Activated CD8-positive, alpha-beta memory T cell treated with anti-CD3 and anti-CD28 coated beads for 24 hours (primary cell): ENCODE measurements around the gene PCGF2.

Experiments used
- DNase-seq: peaks from one replicate; pipeline ENCODE4 v3.0.0-alpha.2; 2020

PCGF2 gene

DNA sequence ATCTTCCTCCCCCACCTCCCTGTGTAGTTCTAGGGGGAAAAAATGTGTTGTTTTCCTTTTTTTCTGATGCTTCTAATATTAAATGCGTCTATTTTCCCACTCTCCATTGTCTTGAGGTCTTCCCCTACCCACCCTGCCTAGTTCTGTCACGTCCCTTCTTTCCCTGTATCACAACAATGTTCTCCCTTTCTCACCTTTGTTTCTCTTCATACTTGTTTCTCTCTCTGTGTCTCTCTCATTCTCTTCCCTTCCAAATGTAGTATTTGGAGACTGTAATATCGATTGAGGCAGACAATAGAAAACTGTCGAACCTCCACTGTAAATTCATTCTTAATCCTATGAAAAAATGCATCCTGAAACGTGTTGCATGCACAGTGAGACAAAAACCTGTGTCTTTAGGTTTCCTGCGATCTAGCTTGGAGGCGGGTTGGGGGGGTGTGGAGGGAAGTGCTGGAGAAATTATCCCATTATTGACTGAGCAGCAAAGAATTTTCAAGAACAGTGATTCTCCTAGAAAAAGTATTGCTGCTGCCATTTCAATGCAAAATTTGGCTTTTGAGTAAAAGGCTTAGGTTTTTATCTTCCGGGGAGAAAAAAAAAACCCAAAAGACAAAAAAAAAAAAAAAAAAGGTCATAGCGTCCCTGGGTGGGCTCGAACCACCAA lies 3.1 kb upstream of the PCGF2 start:
- DNase-seq, result no peak

DNA sequence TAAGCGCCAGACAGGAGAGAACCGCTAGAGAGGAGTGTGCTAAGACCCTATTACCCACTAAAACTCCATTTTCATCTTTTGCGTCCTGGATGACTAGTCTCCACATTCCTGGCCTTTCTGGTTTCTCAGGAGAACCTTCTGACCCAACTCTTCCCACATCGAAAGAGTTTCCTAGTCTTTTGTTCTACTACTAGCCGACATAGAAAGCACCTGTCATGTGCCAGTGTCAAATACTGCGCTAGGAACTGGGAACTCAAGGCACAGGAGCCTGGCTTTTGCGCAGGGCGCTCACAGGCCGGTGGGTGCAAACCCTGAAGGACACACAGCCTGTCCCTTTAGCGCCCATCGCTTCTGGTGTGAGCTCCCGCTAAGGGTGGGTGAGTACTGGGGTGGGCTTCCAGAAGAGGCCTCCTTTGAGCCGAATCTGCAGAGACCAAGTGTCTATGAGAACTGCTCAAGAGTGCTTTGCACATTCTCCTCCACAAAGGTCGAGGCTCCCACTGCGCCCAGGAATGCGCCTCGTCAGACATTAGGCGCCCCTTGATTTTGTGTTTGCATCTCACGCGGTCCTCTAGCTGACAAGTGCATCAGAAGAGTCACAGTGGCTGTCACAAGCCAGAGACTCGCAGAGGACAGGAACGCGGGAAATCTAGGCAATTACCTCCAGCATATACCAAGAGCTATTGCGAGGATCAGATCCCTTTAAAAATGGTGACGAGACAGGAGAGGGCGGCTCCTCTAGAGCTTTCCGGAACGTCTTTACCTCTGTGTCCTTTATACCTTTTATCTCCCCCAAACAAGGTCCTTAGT lies 2.4 kb upstream of the PCGF2 start:
- DNase-seq, result peak; percentile 67

DNA sequence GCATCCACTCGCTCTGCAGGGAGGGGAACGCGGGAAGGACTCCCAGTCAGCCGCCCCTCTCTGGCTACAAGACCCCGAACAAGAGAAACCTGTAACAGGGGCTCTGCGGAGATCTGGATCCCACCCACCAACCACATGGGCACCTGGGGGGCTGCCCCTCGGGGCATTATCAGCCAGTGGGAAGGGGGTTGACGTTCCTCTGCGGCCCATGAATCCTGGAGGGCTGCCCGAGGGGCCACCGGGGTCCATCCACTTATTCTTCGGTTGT lies 1.8 kb upstream of the PCGF2 start:
- DNase-seq, result no peak

DNA sequence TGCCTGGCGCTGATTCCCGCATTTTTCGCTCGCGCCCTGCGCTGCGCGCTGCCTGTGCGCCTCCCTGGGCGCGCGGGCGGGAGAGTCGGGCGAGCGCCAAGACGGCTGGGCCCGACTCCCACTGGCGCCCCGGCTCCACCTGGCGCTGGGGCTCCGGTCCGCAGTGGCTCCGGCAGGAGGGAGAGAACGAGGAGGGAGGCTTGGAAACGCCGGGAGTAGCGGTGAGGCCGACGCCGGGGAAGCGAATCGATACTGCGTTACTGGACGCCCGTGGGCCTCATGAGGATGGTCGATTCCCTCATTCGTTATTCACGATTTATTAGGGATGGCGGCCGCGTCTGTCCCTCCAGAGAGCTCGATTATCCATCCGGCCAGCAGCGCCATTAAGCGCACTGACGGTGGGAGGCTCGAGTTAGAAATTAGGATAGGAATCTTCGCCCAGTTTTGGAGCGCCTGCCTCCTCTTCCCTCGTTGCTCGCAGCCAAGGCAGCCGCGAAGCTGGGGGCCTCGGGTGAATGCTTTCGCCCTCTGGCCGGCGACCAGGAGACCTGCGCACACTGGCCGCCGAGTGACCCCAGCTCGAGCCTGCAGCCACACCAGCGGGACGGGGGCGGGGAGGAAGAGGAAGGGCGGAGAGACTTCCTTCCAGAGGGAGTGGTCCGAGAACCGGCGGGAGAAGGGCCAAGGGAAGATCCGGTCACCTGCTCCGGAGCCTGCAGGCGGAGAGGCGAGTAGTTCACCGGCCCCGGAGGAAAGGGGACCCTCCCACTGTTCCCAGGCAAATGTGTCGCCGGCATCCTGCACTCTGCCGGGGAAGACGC lies 1.3 kb upstream of the PCGF2 start:
- no peak for DNase-seq

DNA sequence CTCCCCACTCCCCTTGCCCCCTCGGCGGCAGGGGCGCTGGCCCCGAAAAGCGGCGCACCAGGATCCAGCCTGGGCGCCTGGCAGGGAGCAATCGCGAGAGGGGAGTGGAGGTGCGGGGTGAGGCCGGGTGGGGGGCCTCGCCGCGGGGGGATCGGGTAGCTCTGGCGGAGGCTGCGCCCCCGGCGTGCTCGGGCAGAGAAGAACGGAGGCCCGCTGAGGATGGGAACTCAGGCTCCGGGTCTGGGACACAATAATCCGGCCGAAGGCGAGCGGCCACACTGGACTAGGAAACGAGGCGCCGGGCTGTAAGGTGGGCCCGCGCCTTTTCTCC lies 721 bp upstream of the PCGF2 start:
- no peak for DNase-seq

DNA sequence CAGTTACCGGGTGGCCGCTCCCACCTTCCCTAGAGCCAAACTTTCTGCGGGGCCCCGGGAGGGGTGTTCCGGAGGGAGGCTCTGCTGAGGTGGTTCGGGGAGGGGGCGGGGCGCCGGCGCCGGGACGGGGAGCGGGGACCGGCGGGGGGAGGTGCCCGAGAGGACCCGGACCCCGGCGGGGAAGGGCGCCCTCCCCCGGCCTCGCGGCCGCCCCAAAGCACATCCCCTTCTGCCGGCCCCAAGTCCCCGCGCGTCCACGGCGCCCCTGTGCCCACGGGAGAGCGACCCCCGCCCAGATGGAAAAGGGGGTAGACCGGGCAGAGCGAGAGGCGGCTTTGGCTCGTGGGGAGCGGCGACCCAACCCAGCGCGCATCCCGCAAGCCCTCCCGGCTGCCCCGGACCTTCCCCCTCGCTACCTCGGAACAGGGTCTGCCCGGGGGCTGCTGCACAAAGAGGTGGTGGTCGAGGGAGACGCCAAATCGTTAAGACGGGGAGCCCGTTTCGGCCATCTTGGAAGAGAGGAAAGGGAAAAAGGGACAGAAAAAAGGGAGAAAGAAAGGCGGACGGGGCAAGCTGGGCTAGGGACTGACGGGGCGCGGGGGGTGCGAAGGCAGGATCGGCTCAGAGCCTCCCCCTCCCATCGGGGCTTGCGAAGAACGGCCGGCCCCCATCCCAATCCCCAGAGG lies 530 bp downstream of the PCGF2 start:
- no peak for DNase-seq

DNA sequence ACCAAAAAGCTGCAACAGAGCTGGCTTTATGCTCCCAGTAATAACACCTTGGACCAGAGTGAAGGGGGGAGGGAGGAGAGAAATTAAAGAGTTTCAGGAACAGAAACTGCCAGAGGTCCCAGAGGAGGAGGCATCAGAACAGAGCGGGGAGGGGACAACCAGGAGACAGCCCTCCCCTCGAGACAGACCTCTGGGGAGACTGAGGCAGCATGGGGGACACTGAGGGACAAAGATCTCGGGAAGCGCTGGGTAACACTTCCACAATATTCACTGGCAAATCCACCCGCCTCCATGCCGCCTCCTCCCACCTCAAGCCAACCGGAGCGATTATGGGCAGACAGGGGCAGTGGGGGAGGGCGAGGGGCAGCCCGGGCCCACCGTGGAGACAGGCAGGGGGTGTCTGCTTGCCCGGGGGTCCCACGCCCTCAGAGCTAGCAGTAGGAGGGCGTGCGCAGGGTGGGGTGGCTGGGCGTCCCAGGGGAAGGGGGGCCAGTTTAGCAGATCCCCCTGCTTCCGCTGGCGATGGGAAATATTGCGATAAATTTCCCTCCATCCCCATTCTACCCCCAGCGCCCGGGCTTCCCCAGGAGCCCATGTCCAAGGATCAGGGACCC lies 1.2 kb downstream of the PCGF2 start:
- DNase-seq, result no peak

DNA sequence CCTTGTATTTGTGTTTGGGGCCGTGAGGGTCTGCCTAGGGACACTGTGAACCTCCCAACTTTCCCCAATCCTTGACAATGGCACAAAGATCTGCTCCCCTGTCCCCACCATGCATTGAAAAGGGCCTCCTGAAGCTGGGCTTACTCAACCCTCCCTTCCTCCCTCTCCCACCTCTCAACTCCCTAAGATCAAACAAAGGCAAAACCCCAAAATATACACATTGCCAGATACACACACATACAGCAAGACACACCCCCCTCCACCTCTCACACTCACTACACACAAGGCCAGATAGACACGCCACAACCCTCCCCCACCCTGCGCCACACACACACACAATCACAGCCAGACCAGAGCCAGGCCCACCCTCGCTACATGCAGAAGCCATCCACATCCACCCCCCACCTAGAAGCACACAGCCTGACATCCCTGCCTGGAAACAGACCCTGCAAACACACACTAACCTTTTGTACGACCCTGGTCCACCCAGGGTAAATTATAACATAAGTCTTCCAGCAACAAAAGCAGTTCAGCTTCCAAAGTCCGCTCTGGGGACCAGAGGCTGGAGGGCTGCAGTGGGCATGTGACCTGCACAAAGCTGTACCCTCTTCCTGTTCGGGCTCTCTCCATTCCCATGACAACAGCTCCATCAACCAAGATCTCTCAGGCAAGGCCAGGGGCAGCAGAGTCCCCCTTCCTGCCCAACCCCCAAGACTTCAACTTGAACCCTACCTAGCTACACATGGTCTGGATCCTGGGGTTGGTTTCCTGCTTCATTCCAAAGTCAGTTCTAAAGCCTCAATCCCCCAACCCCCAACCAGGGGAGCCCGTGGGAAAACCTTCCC lies 1.9 kb downstream of the PCGF2 start:
- no peak for DNase-seq

DNA sequence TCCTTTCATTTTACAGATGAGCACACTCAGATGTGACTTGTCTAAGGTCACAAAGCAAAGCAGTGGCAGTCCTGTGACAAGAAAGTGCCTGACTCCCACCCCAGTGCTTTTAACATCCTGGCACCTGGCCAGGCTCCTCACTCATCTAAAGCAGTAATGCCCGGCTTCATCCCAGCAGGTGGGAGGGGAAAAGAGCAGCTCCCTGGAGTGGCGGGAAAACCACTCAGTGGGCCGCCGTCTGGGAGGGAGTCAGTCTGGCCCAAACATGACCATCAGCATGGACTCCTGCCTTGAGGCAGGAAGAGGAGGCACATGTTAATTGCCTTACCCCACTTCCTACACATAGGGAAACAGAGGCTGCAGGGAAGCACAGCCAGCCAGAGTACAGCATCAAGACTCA lies 2.6 kb downstream of the PCGF2 start:
- no peak for DNase-seq

DNA sequence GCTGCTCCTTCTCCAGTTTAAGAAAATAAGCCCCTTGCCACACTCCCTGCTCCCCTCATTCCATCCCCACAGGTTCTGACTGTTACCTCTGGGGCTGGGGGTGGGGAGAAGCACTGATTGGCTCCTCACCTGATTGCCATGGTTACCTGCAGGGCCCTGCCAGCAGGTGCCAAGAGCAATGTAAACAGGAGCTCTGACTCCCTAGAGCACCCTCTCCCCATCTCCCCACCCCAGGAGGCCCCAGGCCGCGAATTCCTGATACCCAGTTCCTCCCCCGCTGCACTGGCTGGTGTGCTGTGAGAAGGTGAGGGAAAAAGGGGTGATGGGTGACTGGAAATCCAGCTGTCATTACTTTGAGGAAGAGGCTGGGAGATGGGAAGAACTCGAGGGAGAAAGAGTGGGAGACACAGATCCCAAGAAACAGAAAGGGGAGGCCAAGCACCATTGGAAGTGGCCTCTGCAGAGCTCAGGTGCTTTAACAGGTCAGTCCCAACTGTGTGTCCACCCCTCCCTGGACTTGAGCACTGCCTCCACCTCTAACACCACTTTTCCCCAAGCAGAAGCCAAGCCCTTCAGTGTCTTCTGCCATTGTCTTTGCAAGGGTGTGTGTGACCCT lies 4.5 kb downstream of the PCGF2 start:
- no peak for DNase-seq

DNA sequence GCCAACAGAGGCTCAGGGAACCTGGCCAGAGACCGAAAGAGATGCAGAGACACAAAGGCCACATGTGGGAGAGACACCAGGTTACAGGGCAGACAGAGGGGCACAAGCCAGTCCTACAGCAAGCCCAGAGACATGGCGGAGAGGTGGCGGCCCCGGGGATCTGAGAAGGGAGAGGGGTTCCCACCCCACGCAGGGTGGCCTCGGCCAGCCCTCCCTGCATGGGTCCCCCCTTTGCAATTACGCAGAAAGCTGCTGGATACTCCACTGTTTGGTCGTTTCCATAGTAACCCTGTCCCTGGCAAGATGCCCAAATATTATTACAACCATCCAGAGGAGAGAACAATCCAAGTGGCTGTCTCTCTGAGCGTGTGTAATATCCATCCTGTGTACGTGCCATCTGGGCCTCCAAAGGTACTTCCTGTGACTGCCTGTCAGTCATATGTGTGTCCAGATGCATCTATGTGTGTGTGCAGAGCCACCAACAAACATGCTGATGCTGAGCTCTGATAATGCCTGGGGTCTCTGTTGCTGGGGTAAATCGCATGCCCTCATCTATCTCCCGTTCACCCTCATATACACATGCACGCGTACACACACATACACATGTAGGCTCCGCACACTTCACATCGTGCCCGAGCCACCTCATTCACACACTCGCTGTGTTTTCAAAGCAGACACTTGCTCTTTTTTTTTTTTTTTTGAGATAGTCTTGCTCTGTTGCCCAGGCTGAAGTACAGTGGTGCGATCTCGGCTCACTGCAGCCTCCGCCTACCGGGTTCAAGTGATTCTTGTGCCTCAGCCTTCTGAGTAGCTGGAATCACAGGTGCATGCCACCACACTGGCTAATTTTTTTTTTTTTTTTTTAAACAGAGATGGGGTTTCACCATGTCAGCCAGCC lies 5.5 kb downstream of the PCGF2 start:
- no peak for DNase-seq

DNA sequence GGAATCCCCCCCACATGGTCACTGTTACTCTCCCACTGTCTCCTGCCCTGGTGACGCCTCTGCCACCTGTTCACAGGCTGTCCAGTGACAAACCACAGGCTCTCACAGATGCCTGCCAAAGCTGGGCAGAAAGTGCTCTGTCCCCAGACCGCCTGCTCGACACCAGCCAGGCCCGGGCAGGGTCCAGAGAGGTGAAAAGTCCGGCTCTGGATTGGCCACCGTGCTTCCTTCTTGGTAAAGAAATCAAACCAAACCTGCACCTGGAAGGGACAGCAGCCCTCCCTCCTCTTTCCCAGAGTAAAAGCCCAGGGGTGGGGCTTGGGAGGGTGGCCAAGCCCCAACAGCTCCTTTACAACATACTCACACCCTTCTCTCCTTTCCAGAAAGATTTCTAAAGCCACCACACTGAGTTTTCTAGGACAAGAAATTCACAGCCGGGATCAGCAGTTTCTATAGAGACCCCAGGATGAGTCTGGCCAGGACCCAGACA lies 6.2 kb downstream of the PCGF2 start:
- DNase-seq, result no peak

DNA sequence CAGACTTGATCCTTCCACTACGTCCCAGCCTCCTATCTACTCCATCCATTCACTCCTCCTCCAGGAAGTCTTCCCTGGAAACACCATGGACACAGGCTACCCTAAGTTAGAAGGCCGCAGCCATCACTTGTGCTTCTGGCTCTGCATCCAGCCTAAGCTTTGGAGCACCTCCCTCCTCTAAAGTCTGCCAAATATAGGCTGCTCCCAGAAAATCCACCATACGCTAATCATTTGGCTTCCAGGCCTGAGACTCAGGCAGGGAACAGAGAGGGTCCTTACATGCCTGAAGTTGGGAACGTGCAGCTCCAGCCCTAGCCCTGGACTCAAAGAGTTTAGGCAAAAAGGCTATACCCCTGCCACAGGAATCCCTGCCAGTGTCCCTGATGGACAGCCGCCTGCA lies 6.7 kb downstream of the PCGF2 start:
- DNase-seq, result no peak

DNA sequence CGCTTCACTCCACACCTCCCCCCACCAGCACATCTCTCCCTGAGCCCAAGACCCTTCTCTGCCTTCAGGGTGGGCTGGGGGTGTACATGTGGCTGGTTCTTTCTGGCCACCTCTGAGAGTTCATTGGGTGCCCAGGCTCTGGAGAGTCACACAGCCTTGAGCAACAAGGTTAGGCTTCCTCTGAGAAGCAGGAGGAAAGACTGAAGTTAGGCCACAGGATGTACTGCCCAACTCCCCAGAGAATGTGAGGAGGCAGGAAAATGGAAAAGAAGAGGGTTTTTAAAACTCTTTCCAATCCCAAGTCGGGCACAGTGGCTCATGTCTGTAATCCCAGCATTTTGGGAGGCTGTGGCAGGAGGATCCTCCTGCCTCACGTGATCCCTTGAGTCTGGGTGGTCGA lies 7.3 kb downstream of the PCGF2 start:
- DNase-seq, result no peak

DNA sequence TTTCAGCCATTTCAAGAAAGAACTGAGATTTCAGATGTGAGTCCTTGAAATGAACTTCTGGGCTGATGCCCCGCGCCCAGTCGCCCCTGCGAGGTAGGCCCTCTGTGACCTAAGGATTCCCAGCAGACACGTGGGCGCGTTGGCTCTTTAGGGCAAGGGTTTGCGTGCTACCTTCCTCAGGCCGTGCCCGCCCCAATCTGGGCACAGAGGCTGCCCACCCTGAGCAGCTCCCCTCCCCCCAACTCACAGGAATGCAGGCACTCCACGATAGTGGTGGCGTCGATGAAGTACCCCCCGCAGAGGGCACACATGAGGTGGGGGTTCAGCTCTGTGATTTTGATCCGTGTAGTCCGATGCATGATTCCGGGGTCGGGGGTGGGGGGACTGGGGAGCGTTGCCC lies 8.1 kb downstream of the PCGF2 start:
- no peak for DNase-seq

DNA sequence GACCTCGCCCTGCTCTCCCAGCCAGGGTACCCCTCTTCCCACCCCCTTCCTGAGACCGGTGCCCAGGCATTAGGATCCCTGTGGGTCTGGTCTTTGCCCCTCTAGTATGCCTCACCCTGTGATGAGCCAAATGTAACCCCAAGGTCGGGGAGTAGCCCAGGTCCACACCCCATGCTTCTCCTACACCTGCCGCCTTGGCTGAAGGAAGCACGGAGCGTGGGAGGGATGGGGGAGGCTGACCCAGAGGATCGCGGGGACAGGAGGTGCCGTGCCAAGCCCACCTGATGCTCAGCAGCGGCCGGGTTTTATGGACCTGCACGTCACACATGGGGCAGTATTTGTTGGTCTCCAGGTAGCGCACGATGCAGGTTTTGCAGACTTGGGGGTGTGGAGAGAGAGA lies 8.8 kb downstream of the PCGF2 start:
- DNase-seq, result no peak

DNA sequence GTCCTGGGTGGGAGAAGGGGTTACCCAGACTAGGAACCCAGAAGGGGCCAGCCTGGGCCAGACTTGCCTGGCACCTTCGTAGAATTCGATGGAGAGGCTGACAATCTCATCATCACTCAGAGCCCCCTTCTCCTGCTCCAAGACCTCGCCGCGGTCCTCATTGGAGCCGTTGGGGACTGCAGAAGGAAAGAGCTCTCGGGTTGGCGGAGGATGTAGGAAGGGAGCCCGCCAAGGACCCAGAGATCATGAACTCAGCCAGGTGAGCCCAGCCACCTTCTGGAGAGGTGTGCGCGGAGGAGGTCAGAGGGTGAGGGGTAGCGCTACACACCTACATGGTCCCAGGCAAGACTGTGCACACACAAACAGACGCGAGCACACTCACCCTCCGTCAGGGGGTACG lies 9.4 kb downstream of the PCGF2 start:
- no peak for DNase-seq

DNA sequence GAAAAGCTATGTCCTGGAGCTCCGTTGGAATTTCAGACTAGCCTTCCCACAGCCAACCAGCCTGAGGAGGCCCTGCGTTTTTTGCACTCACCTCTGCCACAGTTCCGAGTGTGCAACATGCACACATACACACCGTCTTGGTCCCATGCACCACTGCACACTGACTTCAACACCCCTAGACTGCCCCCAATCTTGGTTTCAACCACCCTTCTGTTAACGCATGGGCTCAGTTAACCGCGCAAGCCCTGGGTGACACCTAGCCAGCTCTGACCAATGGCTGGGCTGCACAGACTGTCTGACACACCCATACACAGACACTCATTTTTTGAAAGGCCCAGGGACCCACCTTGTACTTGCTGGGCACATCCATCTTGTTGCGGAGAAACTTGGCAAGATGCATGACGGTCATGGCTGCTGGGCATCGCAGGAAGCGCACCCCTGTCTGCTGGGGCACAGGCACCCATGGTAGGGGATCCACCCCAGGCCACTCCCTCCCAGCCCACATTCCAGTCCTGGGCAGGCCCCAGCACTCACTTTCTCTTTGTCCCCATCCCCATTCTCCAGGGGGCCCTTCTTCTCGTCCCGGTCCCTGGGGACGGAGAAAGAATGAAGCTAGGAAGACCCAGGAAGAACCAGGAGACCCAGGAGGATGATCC lies 10.0 kb downstream of the PCGF2 start:
- no peak for DNase-seq

DNA sequence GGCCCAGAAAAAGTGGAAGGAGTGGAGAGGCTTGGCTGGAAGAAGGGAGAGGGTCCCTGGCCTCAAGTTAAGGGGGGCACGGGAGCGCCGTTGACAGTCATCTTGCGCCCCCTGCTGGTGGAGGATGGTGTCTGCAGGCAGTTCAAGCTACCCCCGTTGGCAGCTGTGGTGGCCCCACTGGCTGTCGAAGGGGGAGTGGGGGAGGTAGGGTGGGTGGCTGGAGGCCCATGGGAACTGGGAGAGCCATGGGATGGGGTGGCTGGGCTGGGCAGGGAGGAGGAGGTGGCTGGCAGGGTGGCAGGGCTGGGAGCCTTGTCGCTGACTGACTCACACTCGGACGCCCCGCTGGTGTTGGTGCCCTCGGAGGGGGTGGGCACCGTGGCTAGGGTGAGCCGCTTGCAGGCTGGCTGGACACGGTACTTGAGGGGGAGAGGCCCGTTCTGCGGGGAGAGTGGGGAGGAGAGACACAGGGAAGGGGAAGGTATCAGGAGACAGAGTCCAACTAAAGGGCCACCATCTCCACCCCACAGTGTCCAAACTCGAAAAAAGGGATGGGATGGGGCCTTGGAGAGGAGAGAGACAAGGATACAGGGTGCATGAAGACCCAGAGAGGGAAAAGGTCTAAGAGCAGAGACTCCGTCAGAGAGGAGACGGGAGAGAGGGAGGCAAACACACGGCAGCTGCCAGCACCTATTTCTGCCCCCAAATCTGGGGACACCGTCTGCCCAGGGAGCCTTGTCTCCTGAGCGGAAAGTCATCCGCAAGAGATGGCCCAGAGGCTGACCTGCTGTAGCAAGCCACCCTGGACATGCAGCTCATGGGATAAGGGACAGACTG lies 12.8 kb downstream of the PCGF2 start:
- DNase-seq, result peak; percentile 94
